GM23248 (cell line): Measurements from ENCODE around the gene RFXANK. TPM values are rescaled to one million over a fixed set of nuclear protein-coding genes. Genes with fewer than 3 reads are reported as not detected.
A peak's percentile ranks its signal among the peaks of the same experiment; 100 is the strongest.

Source experiments
- DNase-seq: peaks from one replicate; pipeline ENCODE4 v3.0.0-alpha.2; 2015
- H2AFZ ChIP-seq: fragments of 200-600 bp; sonication (generic); 2 replicates; pipeline ENCODE4 v1.6.1; 2016; ENCODE audit warnings: antibody characterized with exemption
- H3F3A ChIP-seq: fragments of 200-600 bp; sonication (generic); 2 replicates; pipeline ENCODE4 v1.6.1; 2016; ENCODE audit warnings: mild to moderate bottlenecking, antibody characterized with exemption, mixed run types; ENCODE audit not compliant: insufficient read depth
- H3K27ac ChIP-seq: fragments of 200-600 bp; sonication (generic); 2 replicates; pipeline ENCODE4 v1.5.1; 2016; ENCODE audit warnings: mild to moderate bottlenecking
- H3K27me3 ChIP-seq: fragments of 200-600 bp; sonication (generic); replicated peaks from 2 replicates; pipeline ENCODE4 v1.6.1; 2016; ENCODE audit warnings: mild to moderate bottlenecking; ENCODE audit not compliant: insufficient read depth
- H3K36me3 ChIP-seq: fragments of 200-600 bp; sonication (generic); 2 replicates; pipeline ENCODE4 v1.6.1; 2016; ENCODE audit warnings: low read depth, mild to moderate bottlenecking
- H3K4me1 ChIP-seq: fragments of 200-600 bp; sonication (generic); 2 replicates; pipeline ENCODE4 v1.6.1; 2016; ENCODE audit warnings: mild to moderate bottlenecking; ENCODE audit not compliant: insufficient read depth
- H3K4me2 ChIP-seq: fragments of 200-600 bp; sonication (generic); one replicate; pipeline ENCODE4 v1.6.1; 2016; ENCODE audit warnings: mild to moderate bottlenecking; ENCODE audit not compliant: unreplicated experiment
- H3K4me3 ChIP-seq: fragments of 200-600 bp; sonication (generic); 2 replicates; pipeline ENCODE4 v1.5.1; 2016; ENCODE audit warnings: mild to moderate bottlenecking
- H3K79me2 ChIP-seq: fragments of 200-600 bp; sonication (generic); 2 replicates; pipeline ENCODE4 v1.6.1; 2016; ENCODE audit warnings: mild to moderate bottlenecking; ENCODE audit not compliant: insufficient read depth
- H3K9ac ChIP-seq: fragments of 200-600 bp; sonication (generic); 2 replicates; pipeline ENCODE4 v1.6.1; 2016; ENCODE audit warnings: mild to moderate bottlenecking
- H3K9me2 ChIP-seq: fragments of 200-600 bp; sonication (generic); 2 replicates; pipeline ENCODE4 v1.6.1; 2016; ENCODE audit warnings: mixed run types, mild to moderate bottlenecking, moderate library complexity; ENCODE audit not compliant: insufficient read depth
- H3K9me3 ChIP-seq: fragments of 200-600 bp; sonication (generic); one replicate; pipeline ENCODE4 v1.6.1; 2017; ENCODE audit warnings: low read depth
- H4K20me1 ChIP-seq: fragments of 200-600 bp; sonication (generic); 2 replicates; pipeline ENCODE4 v1.6.0; 2016; ENCODE audit not compliant: insufficient read depth
- EZH2 ChIP-seq: fragments of 200-600 bp; sonication (generic); IDR thresholded peaks from 2 replicates; pipeline ENCODE4 v1.6.1; 2018; ENCODE audit warnings: antibody characterized with exemption, mild to moderate bottlenecking; ENCODE audit not compliant: insufficient read depth, poor library complexity, severe bottlenecking
- EZH2phosphoT487 ChIP-seq: fragments of 200-600 bp; sonication (generic); IDR thresholded peaks from 2 replicates; pipeline ENCODE4 v1.6.1; 2018; ENCODE audit warnings: antibody characterized with exemption, moderate library complexity, mild to moderate bottlenecking, low read depth; ENCODE audit not compliant: insufficient read depth
- WGBS, 2 experiments: methylation state at CpG; one replicate each; pipeline ENCODE4 v1.1.6; 2015 to 2017; ENCODE audit warnings: low lambda C conversion rate in 2 of 2, low coverage in 1 of 2; ENCODE audit errors: missing lambda C conversion rate in 2 of 2; 5-methylcytosine and 5-hydroxymethylcytosine counted together
- in situ Hi-C: fragments of 300-500 bp; cut with MboI; formaldehyde crosslinking; loops from 2 replicates; pipeline ENCODE4 v1.15.0; 2020
- polyA plus RNA-seq: library from polyadenylated mRNA; unstranded; fragments of >200 nt; fragmentation: Nextera tagmentation; extraction: Ambion mirVana; gene quantifications from 2 replicates; pipeline ENCODE4 v1.2.1, GENCODE V29; 2016
- total RNA-seq: library from RNA; depleted of rRNA; stranded (reverse); fragments of >200 nt; shearing (Covaris generic); gene quantifications from 2 replicates; pipeline ENCODE4 v1.2.3, GENCODE V29; 2014

The RFXANK gene
- total and polyA plus RNA-seq, 2 experiments from 2014 or later: 42.6 to 44.5 TPM

- no peak overlapping the region for H3K4me2 ChIP-seq
- H3K9me2 ChIP-seq: no peaks in the 10 kb centered on the region
- H2AFZ ChIP-seq: no peak overlapping the region
- DNase-seq: no peak
- no peak overlapping the region for H3K27ac ChIP-seq
- H3K27me3 ChIP-seq: peaks cover 20% of the 10 kb centered on the region
- H3K36me3 ChIP-seq: no peaks in the 10 kb centered on the region
- H3K9ac ChIP-seq: no peak overlapping the region
- H3K4me1 ChIP-seq: no peaks in the 10 kb centered on the region
- TF ChIP-seq EZH2phosphoT487: no peak
- no peak for TF ChIP-seq EZH2
- no peaks in the 10 kb centered on the region for H3K79me2 ChIP-seq
- 24 to 33% methylated on average over 20 to 21 of the region's 21 CpGs for WGBS, 2 experiments
- H3F3A ChIP-seq: no peaks in the 10 kb centered on the region
- no peak overlapping the region for H3K4me3 ChIP-seq
- H4K20me1 ChIP-seq: no peaks in the 10 kb centered on the region
- in situ Hi-C loops: no loop called here
- H3K9me3 ChIP-seq: no peaks in the 10 kb centered on the region
Measured at GRCh38 chr19:19213426-19214158, 21.5 kb downstream of the RFXANK start.

- Histone ChIP-seq H3K4me2 (no peak overlapping the region), H3K4me3 (no peak overlapping the region), H3K79me2 (no peaks in the 10 kb centered on the region), H3F3A (no peaks in the 10 kb centered on the region), H3K9ac (no peak overlapping the region), H3K9me3 (no peaks in the 10 kb centered on the region), H3K9me2 (no peaks in the 10 kb centered on the region), H3K36me3 (no peaks in the 10 kb centered on the region), H4K20me1 (no peaks in the 10 kb centered on the region), H3K27me3 (peaks cover 20% of the 10 kb centered on the region), H3K27ac (no peak overlapping the region), H2AFZ (no peak overlapping the region), H3K4me1 (no peaks in the 10 kb centered on the region)
- in situ Hi-C loops: no loop called here
- DNase-seq: no peak
- TF ChIP-seq EZH2: no peak
- TF ChIP-seq EZH2phosphoT487: no peak
- 4 to 8% methylated on average over 5 of the region's 5 CpGs for WGBS, 2 experiments
Measured at GRCh38 chr19:19214159-19214490, 22.1 kb downstream of the RFXANK start.

- no peaks in the 10 kb centered on the region for H3K9me3 ChIP-seq
- no peaks in the 10 kb centered on the region for H4K20me1 ChIP-seq
- no peak overlapping the region for H3K27ac ChIP-seq
- no peaks in the 10 kb centered on the region for H3K4me1 ChIP-seq
- H3K4me2 ChIP-seq: no peak overlapping the region
- H3K9ac ChIP-seq: no peak overlapping the region
- H3K27me3 ChIP-seq: peaks cover 20% of the 10 kb centered on the region
- H2AFZ ChIP-seq: no peak overlapping the region
- TF ChIP-seq EZH2phosphoT487: no peak
- DNase-seq: peak; percentile 56
- no peaks in the 10 kb centered on the region for H3K79me2 ChIP-seq
- no peaks in the 10 kb centered on the region for H3F3A ChIP-seq
- H3K4me3 ChIP-seq: no peak overlapping the region
- H3K9me2 ChIP-seq: no peaks in the 10 kb centered on the region
- 0 to 4% methylated on average over 5 to 8 of the region's 8 CpGs for WGBS, 2 experiments
- no peaks in the 10 kb centered on the region for H3K36me3 ChIP-seq
- in situ Hi-C loops: no loop called here
Measured at GRCh38 chr19:19214892-19215291, 22.8 kb downstream of the RFXANK start.

- Histone ChIP-seq H3K4me2 (no peak overlapping the region), H3K36me3 (no peaks in the 10 kb centered on the region), H3K9ac (no peak overlapping the region), H3K4me3 (no peak overlapping the region), H4K20me1 (no peaks in the 10 kb centered on the region), H3K4me1 (no peaks in the 10 kb centered on the region), H2AFZ (no peak overlapping the region), H3F3A (no peaks in the 10 kb centered on the region), H3K79me2 (no peaks in the 10 kb centered on the region), H3K27ac (no peak overlapping the region), H3K9me2 (no peaks in the 10 kb centered on the region), H3K9me3 (no peaks in the 10 kb centered on the region), H3K27me3 (peaks cover 20% of the 10 kb centered on the region)
- no peak for DNase-seq
- in situ Hi-C loops: no loop called here
- TF ChIP-seq EZH2 (no peak), EZH2phosphoT487 (no peak)
- 51 to 58% methylated on average over 4 of the region's 4 CpGs for WGBS, 2 experiments
Measured at GRCh38 chr19:19215792-19216191, 23.7 kb downstream of the RFXANK start.

GRCh38 chr19:19217099-19217498 is 25.0 kb downstream of the RFXANK start:
- Histone ChIP-seq H3K79me2 (no peaks in the 10 kb centered on the region), H3K27me3 (peaks cover 11% of the 10 kb centered on the region), H3K9me2 (no peaks in the 10 kb centered on the region), H2AFZ (no peak overlapping the region), H3K9me3 (no peaks in the 10 kb centered on the region), H3K4me3 (no peak overlapping the region), H4K20me1 (no peaks in the 10 kb centered on the region), H3K9ac (no peak overlapping the region), H3K36me3 (no peaks in the 10 kb centered on the region), H3K4me1 (no peaks in the 10 kb centered on the region), H3F3A (no peaks in the 10 kb centered on the region), H3K27ac (no peak overlapping the region), H3K4me2 (no peak overlapping the region)
- peak; percentile 26 for DNase-seq
- in situ Hi-C loops: no loop called here
- WGBS, 2 experiments: 9 to 13% methylated on average over 4 of the region's 4 CpGs
- TF ChIP-seq EZH2phosphoT487 (no peak), EZH2 (no peak)
